Neural cell (in vitro differentiated cells): ENCODE results near the gene GSTM3. TPM values are rescaled to one million over a fixed set of nuclear protein-coding genes. Genes with fewer than 3 reads are reported as not detected.

Experiments used
- H2AFZ ChIP-seq: fragments of 200-600, 300-800 bp; sonication (generic), shearing (Covaris generic); 2 replicates; pipeline ENCODE4 v1.6.0; 2014; ENCODE audit warnings: low read depth, mild to moderate bottlenecking, antibody characterized with exemption, low read length, moderate library complexity
- H3F3A ChIP-seq: fragments of 200-600 bp; shearing (Covaris generic); 2 replicates; pipeline ENCODE4 v1.6.1; 2016; ENCODE audit warnings: mild to moderate bottlenecking, moderate library complexity, mixed read lengths, antibody characterized with exemption, low read length; ENCODE audit not compliant: insufficient read depth, poor library complexity, severe bottlenecking
- H3K27ac ChIP-seq: fragments of 200-600, 300-800 bp; sonication (generic), shearing (Covaris generic); 2 replicates; pipeline ENCODE4 v1.5.1; 2014; ENCODE audit warnings: mild to moderate bottlenecking, low read length, moderate library complexity
- H3K27me3 ChIP-seq: fragments of 300-800, 200-600 bp; sonication (generic), shearing (Covaris generic); 2 replicates; pipeline ENCODE4 v1.6.0; 2014; ENCODE audit warnings: mild to moderate bottlenecking, low read depth, low read length, moderate library complexity; ENCODE audit not compliant: insufficient read depth
- H3K36me3 ChIP-seq: fragments of 300-800, 200-600 bp; sonication (generic), shearing (Covaris generic); 2 replicates; pipeline ENCODE4 v1.5.1; 2014; ENCODE audit warnings: mild to moderate bottlenecking, antibody characterized with exemption, low read length, moderate library complexity; ENCODE audit not compliant: insufficient read depth
- H3K4me2 ChIP-seq: fragments of 300-800, 200-600 bp; sonication (generic), shearing (Covaris generic); 2 replicates; pipeline ENCODE4 v1.6.0; 2014; ENCODE audit warnings: mild to moderate bottlenecking, low read length
- H3K4me3 ChIP-seq: fragments of 300-800, 200-600 bp; sonication (generic), shearing (Covaris generic); 2 replicates; pipeline ENCODE4 v1.5.1; 2014; ENCODE audit warnings: mild to moderate bottlenecking, low read length, moderate library complexity
- H3K79me2 ChIP-seq: fragments of 200-600 bp; shearing (Covaris generic); replicated peaks from 2 replicates; pipeline ENCODE4 v1.6.0; 2014; ENCODE audit warnings: mild to moderate bottlenecking, low read length, moderate library complexity; ENCODE audit not compliant: insufficient read depth
- H3K9ac ChIP-seq: fragments of 300-800, 200-600 bp; sonication (generic), shearing (Covaris generic); 2 replicates; pipeline ENCODE4 v1.6.1; 2016; ENCODE audit warnings: mild to moderate bottlenecking, low read length, mixed read lengths
- H3K9me2 ChIP-seq: fragments of 200-600 bp; shearing (Covaris generic); 2 replicates; pipeline ENCODE4 v1.6.1; 2016; ENCODE audit warnings: mild to moderate bottlenecking, low read length, mixed read lengths; ENCODE audit not compliant: insufficient read depth
- H3K9me3 ChIP-seq: fragments of 200-600, 300-800 bp; sonication (generic), shearing (Covaris generic); 2 replicates; pipeline ENCODE4 v1.6.1; 2016; ENCODE audit warnings: mild to moderate bottlenecking, mixed run types, low read length, moderate library complexity, mixed read lengths
- H4K20me1 ChIP-seq: fragments of 200-600 bp; shearing (Covaris generic); 2 replicates; pipeline ENCODE4 v1.6.1; 2016; ENCODE audit warnings: mild to moderate bottlenecking, mixed run types; ENCODE audit not compliant: insufficient read depth
- CTCF ChIP-seq: fragments of 450-650 bp; IDR thresholded peaks from 2 replicates; pipeline ENCODE4 v1.5.1; 2014; ENCODE audit warnings: antibody characterized with exemption, mild to moderate bottlenecking, moderate library complexity; ENCODE audit not compliant: poor library complexity, severe bottlenecking
- EP300 ChIP-seq: fragments of 450-650 bp; conservative IDR thresholded peaks from 2 replicates; pipeline ENCODE4 v1.6.1; 2014; ENCODE audit warnings: antibody characterized with exemption, mild to moderate bottlenecking, moderate library complexity; ENCODE audit not compliant: poor library complexity, severe bottlenecking
- EZH2 ChIP-seq: fragments of 200-600, 300-800 bp; shearing (Covaris generic), sonication (generic); IDR thresholded peaks from 2 replicates; pipeline ENCODE4 v1.6.1; 2014; ENCODE audit warnings: antibody characterized with exemption, low read length, borderline replicate concordance, mild to moderate bottlenecking; ENCODE audit not compliant: insufficient read depth, poor library complexity, severe bottlenecking
- MXI1 ChIP-seq: fragments of 450-650 bp; conservative IDR thresholded peaks from 2 replicates; pipeline ENCODE4 v1.6.1; 2014; ENCODE audit warnings: antibody characterized with exemption, mild to moderate bottlenecking; ENCODE audit not compliant: poor library complexity, severe bottlenecking
- POLR2AphosphoS5 ChIP-seq: IDR thresholded peaks from 2 replicates; pipeline ENCODE4 v1.6.1; 2012
- RAD21 ChIP-seq: fragments of 450-650 bp; conservative IDR thresholded peaks from 2 replicates; pipeline ENCODE4 v1.6.1; 2014; ENCODE audit warnings: antibody characterized with exemption, mild to moderate bottlenecking, moderate library complexity
- REST ChIP-seq: IDR thresholded peaks from 2 replicates; pipeline ENCODE4 v1.6.1; 2012; ENCODE audit warnings: borderline replicate concordance
- SMC3 ChIP-seq: fragments of 450-650 bp; conservative IDR thresholded peaks from 2 replicates; pipeline ENCODE4 v1.6.1; 2014; ENCODE audit warnings: antibody characterized with exemption, mild to moderate bottlenecking, moderate library complexity; ENCODE audit not compliant: poor library complexity
- TAF1 ChIP-seq: IDR thresholded peaks from 2 replicates; pipeline ENCODE4 v1.6.1; 2012; ENCODE audit warnings: low read depth
- polyA plus RNA-seq: library from polyadenylated mRNA; depleted of rRNA; stranded (reverse); fragments of >200 nt; gene quantifications from 2 replicates; pipeline ENCODE4 v1.2.3, GENCODE V29; 2014

GSTM3 gene
- polyA plus RNA-seq, 1 donor from 2014 or later: 195 TPM

GRCh38 chr1:109728870-109729269 lies 12.0 kb downstream of the GSTM3 start:
- H3K4me3 ChIP-seq: no peak overlapping the region
- H3K36me3 ChIP-seq: no peaks in the 10 kb centered on the region
- H3K79me2 ChIP-seq: no peaks in the 10 kb centered on the region
- H3K4me2 ChIP-seq: no peak overlapping the region
- H4K20me1 ChIP-seq: no peaks in the 10 kb centered on the region
- no peak overlapping the region for H3K27ac ChIP-seq
- H3K9me3 ChIP-seq: no peaks in the 10 kb centered on the region
- H3K9ac ChIP-seq: no peak overlapping the region
- no peak for TF ChIP-seq RAD21
- TF ChIP-seq EP300: no peak
- TF ChIP-seq REST: no peak
- TF ChIP-seq POLR2AphosphoS5: no peak
- TF ChIP-seq EZH2: no peak
- TF ChIP-seq MXI1: no peak
- TF ChIP-seq SMC3: no peak
- TF ChIP-seq TAF1: no peak
- TF ChIP-seq CTCF: no peak
- no peaks in the 10 kb centered on the region for H3K9me2 ChIP-seq
- no peaks in the 10 kb centered on the region for H3F3A ChIP-seq
- no peak overlapping the region for H2AFZ ChIP-seq
- H3K27me3 ChIP-seq: no peaks in the 10 kb centered on the region

GRCh38 chr1:109726728-109727373 lies 14.0 kb downstream of the GSTM3 start:
- H3K4me3 ChIP-seq: no peak overlapping the region
- no peaks in the 10 kb centered on the region for H3K79me2 ChIP-seq
- no peaks in the 10 kb centered on the region for H3K9me3 ChIP-seq
- H3F3A ChIP-seq: no peaks in the 10 kb centered on the region
- no peak overlapping the region for H3K4me2 ChIP-seq
- H3K27me3 ChIP-seq: no peaks in the 10 kb centered on the region
- H3K27ac ChIP-seq: no peak overlapping the region
- H4K20me1 ChIP-seq: no peaks in the 10 kb centered on the region
- H3K36me3 ChIP-seq: no peaks in the 10 kb centered on the region
- no peak overlapping the region for H2AFZ ChIP-seq
- TF ChIP-seq RAD21 (no peak), EP300 (no peak), CTCF (no peak), POLR2AphosphoS5 (no peak), SMC3 (no peak), MXI1 (no peak), TAF1 (no peak), EZH2 (no peak), REST (no peak)
- no peaks in the 10 kb centered on the region for H3K9me2 ChIP-seq
- H3K9ac ChIP-seq: no peak overlapping the region
